HEK293T (cell line): ENCODE results near the gene ARHGEF10L.

Experiments used
- CTBP1 ChIP-seq: fragments of 450-650 bp; IDR thresholded peaks from 2 replicates; pipeline ENCODE4 v1.6.1; 2016; ENCODE audit warnings: borderline replicate concordance
- NFRKB ChIP-seq: fragments of 450-650 bp; IDR thresholded peaks from 2 replicates; pipeline ENCODE4 v1.6.1; 2016; ENCODE audit warnings: mild to moderate bottlenecking, moderate library complexity

DNA sequence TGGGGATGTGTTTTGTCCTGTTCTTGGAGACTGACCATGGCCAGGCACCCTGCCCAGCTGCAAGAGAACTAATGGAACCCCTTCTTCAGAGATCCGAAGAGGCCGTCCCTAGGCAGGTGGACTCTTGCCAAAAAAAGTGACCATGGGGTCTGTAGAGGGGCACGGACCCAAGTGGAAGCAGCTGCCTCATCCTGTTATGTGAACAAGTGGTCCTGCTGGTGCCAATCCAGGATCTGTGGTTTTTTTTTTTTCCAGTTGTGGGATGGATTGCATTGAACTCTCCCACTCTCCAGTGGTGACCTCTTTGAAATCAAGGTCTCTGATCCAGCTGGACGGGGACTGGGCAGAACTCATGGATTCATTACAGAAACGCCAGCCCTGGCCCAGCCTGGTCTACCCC lies 71.2 kb downstream of the ARHGEF10L start:
- no peak for TF ChIP-seq CTBP1
- TF ChIP-seq NFRKB, result no peak
